Transverse colon (tissue), 4 donors: ENCODE measurements around the gene LEFTY1.

Experiments
- CTCF ChIP-seq, 5 experiments: fragments of 200-600 bp in 3 of 5; fragments of 450-650 bp in 2 of 5; sonication (generic) in 3 of 5; IDR thresholded peaks; 1 replicate in 2 of 5; 2 replicates in 3 of 5; pipeline ENCODE4 v1.5.1; 2016 to 2017; ENCODE audit warnings: antibody characterized with exemption in 5 of 5, inconsistent platforms in 3 of 5, mild to moderate bottlenecking in 2 of 5, moderate library complexity in 1 of 5
- POLR2AphosphoS5 ChIP-seq, 3 donors: sonication (generic); formaldehyde crosslinking; IDR thresholded peaks; one replicate each; pipeline ENCODE4 v1.6.1; 2016; ENCODE audit warnings: antibody characterized with exemption in 3 of 3

- TF ChIP-seq POLR2AphosphoS5 (IDR thresholded peaks at IDR 0.05) (no peak), CTCF (IDR thresholded peaks at IDR 0.05) (no peak)
These were observed 5.2 kb downstream of the LEFTY1 start for GRCh38 chr1:225883616-225884265.
